HG02763 (cell line): ENCODE measurements around the gene HDGFL3.
"Not testable (repeated sequence)": the region's sequence is repeated elsewhere in the genome, so short reads cannot be mapped to it uniquely, and the experiment has no call there.

Source experiments
- ATAC-seq: cut with Tn5 transposase; IDR thresholded peaks from one replicate; pipeline ENCODE4 v1.9.1; 2021; ENCODE audit warnings: mild to moderate bottlenecking, moderate library complexity; ENCODE audit not compliant: unreplicated experiment

The HDGFL3 gene

GRCh38 chr15:83194528-83194927, 13.1 kb downstream of the HDGFL3 start:
- no peak for ATAC-seq

- no peak for ATAC-seq
These were observed 13.9 kb downstream of the HDGFL3 start for GRCh38 chr15:83193721-83194120.

GRCh38 chr15:83192742-83193141, 14.9 kb downstream of the HDGFL3 start:
- no peak for ATAC-seq

GRCh38 chr15:83190450-83190849, 17.2 kb downstream of the HDGFL3 start:
- no peak for ATAC-seq

GRCh38 chr15:83185561-83185960, 22.1 kb downstream of the HDGFL3 start:
- ATAC-seq = no peak

GRCh38 chr15:83178869-83179325, 28.7 kb downstream of the HDGFL3 start:
- ATAC-seq = no peak

- ATAC-seq = no peak
These were observed 29.2 kb downstream of the HDGFL3 start for GRCh38 chr15:83178390-83178789.

- no peak for ATAC-seq
These were observed 32.7 kb downstream of the HDGFL3 start for GRCh38 chr15:83174891-83175290.

GRCh38 chr15:83170474-83171165, 37.0 kb downstream of the HDGFL3 start:
- ATAC-seq = no peak

- not testable (repeated sequence) for ATAC-seq
These were observed 38.0 kb downstream of the HDGFL3 start for GRCh38 chr15:83169576-83169975.

GRCh38 chr15:83166830-83167229, 40.8 kb downstream of the HDGFL3 start:
- ATAC-seq = no peak

- ATAC-seq = no peak
These were observed 41.4 kb downstream of the HDGFL3 start for GRCh38 chr15:83166218-83166617.

- ATAC-seq = no peak
These were observed 42.7 kb downstream of the HDGFL3 start for GRCh38 chr15:83164771-83165404.

GRCh38 chr15:83164111-83164770, 43.4 kb downstream of the HDGFL3 start:
- no peak for ATAC-seq

- no peak for ATAC-seq
These were observed 44.6 kb downstream of the HDGFL3 start for GRCh38 chr15:83163032-83163431.

GRCh38 chr15:83160741-83161140, 46.9 kb downstream of the HDGFL3 start:
- ATAC-seq = no peak

GRCh38 chr15:83158393-83158792, 49.2 kb downstream of the HDGFL3 start:
- ATAC-seq = no peak

GRCh38 chr15:83155942-83156341, 51.7 kb downstream of the HDGFL3 start:
- ATAC-seq = no peak

- ATAC-seq = no peak
These were observed 54.3 kb downstream of the HDGFL3 start for GRCh38 chr15:83153288-83153687.

- no peak for ATAC-seq
These were observed 62.9 kb downstream of the HDGFL3 start for GRCh38 chr15:83144771-83145170.

GRCh38 chr15:83142151-83142550, 65.5 kb downstream of the HDGFL3 start:
- not testable (repeated sequence) for ATAC-seq
